RWPE1 (cell line): ENCODE results near the gene KMT2B.

Experiments
- CTCF ChIA-PET: fragments of 350-600 bp; sonication (Branson Sonifier 250); formaldehyde crosslinking; extraction: SDS; loops from one replicate; lab custom pipeline; 2021; lab: Yijun Ruan, JAX
- POLR2A ChIA-PET: fragments of 400-600 bp; formaldehyde crosslinking; extraction: SDS; loops from one replicate; lab custom pipeline; 2020; ENCODE audit warnings: antibody characterized with exemption; ENCODE audit not compliant: low non-redundant PET; lab: Yijun Ruan, JAX
- DNase-seq: peaks from one replicate; pipeline ENCODE4 v3.0.0; 2012; ENCODE audit warnings: low spot score
- H3K27ac ChIP-seq: fragments of 450-650 bp; 2 replicates; pipeline ENCODE4 v1.5.1; 2017
- CTCF ChIP-seq: fragments of 450-650 bp; conservative IDR thresholded peaks from 2 replicates; pipeline ENCODE4 v1.5.1; 2017; ENCODE audit warnings: low read depth, mild to moderate bottlenecking

The KMT2B gene, protein sequence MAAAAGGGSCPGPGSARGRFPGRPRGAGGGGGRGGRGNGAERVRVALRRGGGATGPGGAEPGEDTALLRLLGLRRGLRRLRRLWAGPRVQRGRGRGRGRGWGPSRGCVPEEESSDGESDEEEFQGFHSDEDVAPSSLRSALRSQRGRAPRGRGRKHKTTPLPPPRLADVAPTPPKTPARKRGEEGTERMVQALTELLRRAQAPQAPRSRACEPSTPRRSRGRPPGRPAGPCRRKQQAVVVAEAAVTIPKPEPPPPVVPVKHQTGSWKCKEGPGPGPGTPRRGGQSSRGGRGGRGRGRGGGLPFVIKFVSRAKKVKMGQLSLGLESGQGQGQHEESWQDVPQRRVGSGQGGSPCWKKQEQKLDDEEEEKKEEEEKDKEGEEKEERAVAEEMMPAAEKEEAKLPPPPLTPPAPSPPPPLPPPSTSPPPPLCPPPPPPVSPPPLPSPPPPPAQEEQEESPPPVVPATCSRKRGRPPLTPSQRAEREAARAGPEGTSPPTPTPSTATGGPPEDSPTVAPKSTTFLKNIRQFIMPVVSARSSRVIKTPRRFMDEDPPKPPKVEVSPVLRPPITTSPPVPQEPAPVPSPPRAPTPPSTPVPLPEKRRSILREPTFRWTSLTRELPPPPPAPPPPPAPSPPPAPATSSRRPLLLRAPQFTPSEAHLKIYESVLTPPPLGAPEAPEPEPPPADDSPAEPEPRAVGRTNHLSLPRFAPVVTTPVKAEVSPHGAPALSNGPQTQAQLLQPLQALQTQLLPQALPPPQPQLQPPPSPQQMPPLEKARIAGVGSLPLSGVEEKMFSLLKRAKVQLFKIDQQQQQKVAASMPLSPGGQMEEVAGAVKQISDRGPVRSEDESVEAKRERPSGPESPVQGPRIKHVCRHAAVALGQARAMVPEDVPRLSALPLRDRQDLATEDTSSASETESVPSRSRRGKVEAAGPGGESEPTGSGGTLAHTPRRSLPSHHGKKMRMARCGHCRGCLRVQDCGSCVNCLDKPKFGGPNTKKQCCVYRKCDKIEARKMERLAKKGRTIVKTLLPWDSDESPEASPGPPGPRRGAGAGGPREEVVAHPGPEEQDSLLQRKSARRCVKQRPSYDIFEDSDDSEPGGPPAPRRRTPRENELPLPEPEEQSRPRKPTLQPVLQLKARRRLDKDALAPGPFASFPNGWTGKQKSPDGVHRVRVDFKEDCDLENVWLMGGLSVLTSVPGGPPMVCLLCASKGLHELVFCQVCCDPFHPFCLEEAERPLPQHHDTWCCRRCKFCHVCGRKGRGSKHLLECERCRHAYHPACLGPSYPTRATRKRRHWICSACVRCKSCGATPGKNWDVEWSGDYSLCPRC (N-terminal part only)

DNA sequence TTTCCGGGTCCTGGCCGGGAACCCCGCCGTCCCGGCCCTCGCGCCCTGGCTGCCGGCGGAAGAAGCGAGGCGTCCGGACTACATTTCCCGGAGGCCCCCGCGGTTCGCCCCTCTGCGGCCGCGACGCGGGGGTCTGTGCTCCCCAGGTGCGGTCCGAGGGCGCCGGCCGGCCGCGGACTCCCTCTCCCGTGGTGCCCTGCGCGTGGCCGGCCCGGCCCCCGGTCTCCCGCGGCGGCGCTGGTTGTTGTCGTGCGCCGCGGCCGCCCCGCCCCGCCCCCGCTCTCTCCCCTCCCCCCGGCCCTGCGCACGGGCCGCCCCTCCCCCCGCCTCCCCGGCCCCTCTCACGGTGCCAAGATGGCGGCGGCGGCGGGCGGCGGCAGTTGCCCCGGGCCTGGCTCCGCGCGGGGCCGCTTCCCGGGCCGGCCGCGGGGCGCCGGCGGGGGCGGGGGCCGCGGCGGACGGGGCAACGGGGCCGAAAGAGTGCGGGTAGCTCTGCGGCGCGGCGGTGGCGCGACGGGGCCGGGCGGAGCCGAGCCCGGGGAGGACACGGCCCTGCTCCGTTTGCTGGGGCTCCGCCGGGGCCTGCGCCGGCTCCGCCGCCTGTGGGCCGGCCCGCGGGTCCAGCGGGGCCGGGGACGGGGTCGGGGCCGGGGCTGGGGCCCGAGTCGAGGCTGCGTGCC is at the start of gene KMT2B:
TSS of gene KMT2B (plus strand) at position 339 of the 680 bp plus-strand sequence. CDS start at position 355, 16 bp downstream.
- POLR2A ChIA-PET: no interaction called here
- CTCF ChIA-PET: no interaction called here
- no peak for TF ChIP-seq CTCF

DNA sequence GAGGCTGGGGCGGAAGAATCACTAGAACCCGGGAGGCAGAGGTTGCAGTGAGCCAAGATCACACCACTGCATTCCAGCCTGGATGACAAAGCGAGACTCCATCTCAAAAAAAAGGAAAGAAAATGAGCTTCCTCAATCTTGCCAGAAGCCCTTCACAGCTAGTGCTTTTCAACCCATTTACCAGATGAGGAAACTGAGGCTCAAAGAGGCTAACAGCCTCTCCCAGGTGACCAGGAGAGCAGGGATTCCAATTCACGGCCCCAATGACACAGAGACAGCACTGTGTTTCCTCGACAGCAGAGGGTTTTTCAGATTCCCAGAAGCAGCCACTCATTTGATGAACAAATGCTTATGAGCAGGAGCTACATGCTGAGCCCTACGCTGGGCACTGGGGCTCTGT is 48.2 kb upstream of the KMT2B start:
- CTCF ChIA-PET: interaction anchor here (0.5 to 0.7 kb wide), 3 partner anchors 38 to 857 kb away, joined by 3 to 4 read pairs (median 3); no protein-coding TSS in a partner anchor
- no peak for TF ChIP-seq CTCF
- no peak for DNase-seq
- POLR2A ChIA-PET: no interaction called here
- no peak overlapping the region for H3K27ac ChIP-seq

More for the DNA sequence above, at the start of gene KMT2B:
- H3K27ac ChIP-seq: peak within 1 kb of the TSS; percentile 93
- DNase-seq: peak; percentile 99

GRCh38 chr19:35669974-35670373 is 47.8 kb upstream of the KMT2B start:
- CTCF ChIA-PET: interaction anchor here (0.7 kb wide), 2 partner anchors 351 to 856 kb away, joined by 3 to 4 read pairs; no protein-coding TSS in a partner anchor
- H3K27ac ChIP-seq: no peak overlapping the region
- TF ChIP-seq CTCF: no peak
- no peak for DNase-seq
- POLR2A ChIA-PET: no interaction called here

DNA sequence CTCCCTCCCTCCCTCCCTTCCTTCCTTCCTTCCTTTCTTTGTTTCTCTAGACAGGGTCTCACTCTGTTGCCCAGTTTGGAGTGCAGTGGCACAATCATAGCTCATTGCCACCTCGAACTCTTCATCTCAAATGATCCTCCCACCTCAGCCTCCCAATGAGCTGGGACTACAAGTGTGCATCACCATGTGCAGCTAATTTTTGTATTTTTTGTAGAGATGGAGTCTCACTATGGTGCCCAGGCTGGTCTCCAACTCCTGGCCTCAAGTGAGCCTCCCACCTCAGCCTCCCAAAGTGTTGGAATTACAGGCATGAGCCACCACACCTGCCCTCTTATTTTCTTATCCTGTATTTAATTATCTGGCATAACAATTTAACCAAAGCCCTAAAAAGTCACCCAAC is 47.1 kb upstream of the KMT2B start:
- no peak for DNase-seq
- no peak for TF ChIP-seq CTCF
- no peak overlapping the region for H3K27ac ChIP-seq
- ChIA-PET CTCF (no interaction called here), POLR2A (no interaction called here)

DNA sequence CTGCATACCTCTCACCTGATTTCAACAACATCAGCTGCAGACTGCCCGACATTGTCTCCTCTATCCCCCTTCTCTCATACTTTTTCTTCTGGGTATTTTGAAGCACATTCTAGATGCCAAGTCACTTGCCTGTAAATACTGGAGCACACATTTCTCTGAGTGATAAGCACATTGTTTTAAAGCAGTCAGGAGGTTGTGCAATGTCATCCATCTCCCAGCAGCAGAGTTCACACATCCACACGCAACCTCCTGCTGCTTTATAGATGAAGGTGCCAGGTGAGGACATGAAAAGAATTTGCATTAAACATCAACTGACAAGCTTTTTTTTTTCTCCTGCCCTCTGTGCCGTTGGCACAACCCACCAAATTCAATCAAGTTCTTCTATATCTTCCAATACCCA is 46.0 kb upstream of the KMT2B start:
- CTCF ChIA-PET: no interaction called here
- TF ChIP-seq CTCF: no peak
- POLR2A ChIA-PET: no interaction called here
- no peak for DNase-seq
- no peak overlapping the region for H3K27ac ChIP-seq
